Calu3 (cell line): ENCODE measurements around the gene LMF1. TPM values are rescaled to one million over a fixed set of nuclear protein-coding genes. Genes with fewer than 3 reads are reported as not detected.

Experiments
- BruUV-seq: library from RNA; stranded (reverse); fragments of 400-500 nt; replicated peaks from 2 replicates; lab custom pipeline; 2021; lab: Mats Ljungman, UMichigan
- CTCF ChIA-PET: fragments of 300-600 bp; sonication (Branson Sonifier 250); formaldehyde crosslinking; loops from one replicate; lab custom pipeline; 2022; ENCODE audit warnings: antibody characterized with exemption; lab: Charles Lee
- DNase-seq: peaks from one replicate; pipeline ENCODE4 v3.0.0; 2022
- H3K27ac Mint-ChIP-seq: one replicate; pipeline ENCODE4 v1.8.0; 2022; ENCODE audit warnings: mixed read lengths; ENCODE audit not compliant: unreplicated experiment
- H3K27me3 Mint-ChIP-seq: one replicate; pipeline ENCODE4 v1.8.0; 2022; ENCODE audit warnings: mixed read lengths; ENCODE audit not compliant: unreplicated experiment
- H3K36me3 Mint-ChIP-seq: one replicate; pipeline ENCODE4 v1.8.0; 2022; ENCODE audit warnings: mild to moderate bottlenecking, moderate library complexity, mixed read lengths; ENCODE audit not compliant: insufficient read depth, unreplicated experiment
- H3K4me1 Mint-ChIP-seq: one replicate; pipeline ENCODE4 v1.8.0; 2022; ENCODE audit warnings: mild to moderate bottlenecking, low read depth, mixed read lengths; ENCODE audit not compliant: unreplicated experiment
- H3K4me3 Mint-ChIP-seq: one replicate; pipeline ENCODE4 v1.8.0; 2022; ENCODE audit warnings: mild to moderate bottlenecking, low read depth, moderate library complexity, mixed read lengths; ENCODE audit not compliant: unreplicated experiment
- H3K9me3 Mint-ChIP-seq: one replicate; pipeline ENCODE4 v1.8.0; 2022; ENCODE audit warnings: low read depth, mixed read lengths; ENCODE audit not compliant: unreplicated experiment
- intact Hi-C: fragments of 100-400 bp; cut with micrococcal nuclease; formaldehyde crosslinking; loops from one replicate; pipeline ENCODE4 v1.10.0; 2022; ENCODE audit not compliant: unreplicated experiment
- total RNA-seq: library from RNA; stranded (reverse); gene quantifications from 2 replicates; pipeline ENCODE4 v1.2.3, GENCODE V29; 2022
- TF ChIP-seq, protein P1 (sequence below): fragments of 200-600 bp; IDR thresholded peaks from one replicate; pipeline ENCODE4 v1.8.0; 2022; ENCODE audit warnings: antibody characterized with exemption; ENCODE audit not compliant: unreplicated experiment

LMF1 gene
- total RNA-seq, 1 experiment from 2014 or later: 31.9 TPM

DNA sequence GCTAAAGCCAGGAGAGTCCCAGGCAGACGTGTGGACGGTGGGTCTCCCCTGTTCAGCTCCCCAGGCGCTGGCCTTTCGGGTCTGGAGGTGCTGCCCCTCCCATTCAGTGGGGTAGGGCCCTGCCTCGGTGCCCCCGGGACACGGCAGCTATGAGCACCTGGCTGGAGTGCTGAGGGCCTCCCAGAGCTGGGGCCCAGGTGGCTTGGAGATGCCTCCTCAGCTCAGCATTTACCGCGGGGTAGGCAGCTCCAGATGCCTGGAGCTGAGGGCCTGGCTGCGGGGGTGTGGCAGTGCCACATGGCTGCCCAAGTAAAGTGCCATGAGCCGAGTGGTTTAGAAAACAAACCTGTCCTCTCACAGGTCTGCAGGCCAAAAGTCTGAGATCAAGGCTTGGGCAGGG lies 30.3 kb upstream of the LMF1 start:
- CTCF ChIA-PET: no interaction called here
- Mint-ChIP-seq H3K9me3 (no peaks in the 10 kb centered on the region), H3K4me3 (no peak overlapping the region), H3K27me3 (peaks cover 64% of the 10 kb centered on the region), H3K27ac (no peak overlapping the region), H3K36me3 (peaks cover 16% of the 10 kb centered on the region), H3K4me1 (peaks cover 29% of the 10 kb centered on the region)
- TF ChIP-seq, protein P1, sequence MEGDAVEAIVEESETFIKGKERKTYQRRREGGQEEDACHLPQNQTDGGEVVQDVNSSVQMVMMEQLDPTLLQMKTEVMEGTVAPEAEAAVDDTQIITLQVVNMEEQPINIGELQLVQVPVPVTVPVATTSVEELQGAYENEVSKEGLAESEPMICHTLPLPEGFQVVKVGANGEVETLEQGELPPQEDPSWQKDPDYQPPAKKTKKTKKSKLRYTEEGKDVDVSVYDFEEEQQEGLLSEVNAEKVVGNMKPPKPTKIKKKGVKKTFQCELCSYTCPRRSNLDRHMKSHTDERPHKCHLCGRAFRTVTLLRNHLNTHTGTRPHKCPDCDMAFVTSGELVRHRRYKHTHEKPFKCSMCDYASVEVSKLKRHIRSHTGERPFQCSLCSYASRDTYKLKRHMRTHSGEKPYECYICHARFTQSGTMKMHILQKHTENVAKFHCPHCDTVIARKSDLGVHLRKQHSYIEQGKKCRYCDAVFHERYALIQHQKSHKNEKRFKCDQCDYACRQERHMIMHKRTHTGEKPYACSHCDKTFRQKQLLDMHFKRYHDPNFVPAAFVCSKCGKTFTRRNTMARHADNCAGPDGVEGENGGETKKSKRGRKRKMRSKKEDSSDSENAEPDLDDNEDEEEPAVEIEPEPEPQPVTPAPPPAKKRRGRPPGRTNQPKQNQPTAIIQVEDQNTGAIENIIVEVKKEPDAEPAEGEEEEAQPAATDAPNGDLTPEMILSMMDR: no peak
- intact Hi-C loops: no loop called here
- no peak for DNase-seq
- no TSS peak for BruUV-seq

- Mint-ChIP-seq H3K4me1 (peaks cover 29% of the 10 kb centered on the region), H3K4me3 (no peak overlapping the region), H3K36me3 (peaks cover 16% of the 10 kb centered on the region), H3K9me3 (no peaks in the 10 kb centered on the region), H3K27ac (no peak overlapping the region), H3K27me3 (peaks cover 64% of the 10 kb centered on the region)
- TF ChIP-seq, protein P1: no peak
- no peak for DNase-seq
- intact Hi-C loops: no loop called here
- CTCF ChIA-PET: no interaction called here
- BruUV-seq: no TSS peak
Measured at GRCh38 chr16:1000608-1001007, 29.8 kb upstream of the LMF1 start.

GRCh38 chr16:999677-1000076 lies 28.9 kb upstream of the LMF1 start:
- intact Hi-C loops: no loop called here
- CTCF ChIA-PET: no interaction called here
- H3K27ac Mint-ChIP-seq: no peak overlapping the region
- no TSS peak for BruUV-seq
- TF ChIP-seq, protein P1: no peak
- no peaks in the 10 kb centered on the region for H3K9me3 Mint-ChIP-seq
- no peak for DNase-seq
- peaks cover 65% of the 10 kb centered on the region for H3K27me3 Mint-ChIP-seq
- H3K4me3 Mint-ChIP-seq: no peak overlapping the region
- H3K36me3 Mint-ChIP-seq: peaks cover 12% of the 10 kb centered on the region
- H3K4me1 Mint-ChIP-seq: peaks cover 29% of the 10 kb centered on the region

DNA sequence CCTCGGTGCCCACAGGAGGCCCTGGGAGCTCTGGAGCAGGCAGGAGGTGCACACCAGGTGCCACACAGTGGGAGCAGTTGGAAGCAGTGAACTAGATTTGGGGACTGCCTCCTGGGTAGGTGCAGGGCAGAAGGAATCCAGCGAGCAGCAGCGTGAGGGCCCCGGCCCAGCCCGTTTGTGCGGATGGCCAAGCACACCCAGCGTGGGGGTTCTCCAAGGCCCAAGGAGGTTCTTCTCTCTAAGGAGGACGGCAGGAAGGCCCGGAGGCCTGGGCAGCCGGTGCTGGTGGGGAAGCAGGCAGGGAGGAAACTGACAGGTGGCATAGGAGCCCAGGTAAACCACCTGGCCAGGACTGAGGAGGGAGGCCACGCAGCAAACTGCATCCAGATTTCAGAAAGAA lies 27.8 kb upstream of the LMF1 start:
- TF ChIP-seq, protein P1: no peak
- no TSS peak for BruUV-seq
- Mint-ChIP-seq H3K36me3 (peaks cover 12% of the 10 kb centered on the region), H3K27me3 (peaks cover 75% of the 10 kb centered on the region), H3K4me1 (peaks cover 29% of the 10 kb centered on the region), H3K9me3 (no peaks in the 10 kb centered on the region), H3K27ac (no peak overlapping the region), H3K4me3 (no peak overlapping the region)
- intact Hi-C loops: no loop called here
- CTCF ChIA-PET: interaction anchor here (1.6 kb wide), 1 partner anchor 9 kb away, joined by 3 read pairs; no protein-coding TSS in a partner anchor
- no peak for DNase-seq
